ENCODE results near the gene KSR2. TPM values are rescaled to one million over a fixed set of nuclear protein-coding genes. Genes with fewer than 3 reads are reported as not detected.

The KSR2 gene
- polyA plus RNA-seq, 3 donors: 0.88 to 0.98 (median 0.95) TPM

GRCh38 chr12:117506333-117506732, 462.5 kb downstream of the KSR2 start:
- DNase-seq (ENCODE audit: extremely low read depth in 1 of 11, low read depth in 9 of 11, low spot score in 4 of 11): no peak

GRCh38 chr12:117502633-117503032, 466.2 kb downstream of the KSR2 start:
- DNase-seq (ENCODE audit: extremely low read depth in 1 of 11, low read depth in 9 of 11, low spot score in 4 of 11): no peak

GRCh38 chr12:117502233-117502632, 466.6 kb downstream of the KSR2 start:
- no peak for DNase-seq (ENCODE audit: extremely low read depth in 1 of 11, low read depth in 9 of 11, low spot score in 4 of 11)

GRCh38 chr12:117501076-117501869, 467.5 kb downstream of the KSR2 start:
- DNase-seq (ENCODE audit: extremely low read depth in 1 of 11, low read depth in 9 of 11, low spot score in 4 of 11): no peak

- no peak for DNase-seq (ENCODE audit: extremely low read depth in 1 of 11, low read depth in 9 of 11, low spot score in 4 of 11)
Measured at GRCh38 chr12:117499759-117500485, 468.9 kb downstream of the KSR2 start.

- DNase-seq (ENCODE audit: extremely low read depth in 1 of 11, low read depth in 9 of 11, low spot score in 4 of 11): no peak
Measured at GRCh38 chr12:117498880-117499279, 469.9 kb downstream of the KSR2 start.

- no peak for DNase-seq (ENCODE audit: extremely low read depth in 1 of 11, low read depth in 9 of 11, low spot score in 4 of 11)
Measured at GRCh38 chr12:117498256-117498655, 470.5 kb downstream of the KSR2 start.

- no peak for DNase-seq (ENCODE audit: extremely low read depth in 1 of 11, low read depth in 9 of 11, low spot score in 4 of 11)
Measured at GRCh38 chr12:117497407-117497806, 471.4 kb downstream of the KSR2 start.

GRCh38 chr12:117494833-117495655, 473.7 kb downstream of the KSR2 start:
- peak; percentile 53 to 85 (median 77) for DNase-seq (ENCODE audit: extremely low read depth in 1 of 11, low read depth in 9 of 11, low spot score in 4 of 11)

- DNase-seq (ENCODE audit: extremely low read depth in 1 of 11, low read depth in 9 of 11, low spot score in 4 of 11): no peak
Measured at GRCh38 chr12:117491711-117492110, 477.1 kb downstream of the KSR2 start.

- no peak for DNase-seq (ENCODE audit: extremely low read depth in 1 of 11, low read depth in 9 of 11, low spot score in 4 of 11)
Measured at GRCh38 chr12:117490130-117490529, 478.7 kb downstream of the KSR2 start.

GRCh38 chr12:117489671-117490070, 479.1 kb downstream of the KSR2 start:
- DNase-seq (ENCODE audit: extremely low read depth in 1 of 11, low read depth in 9 of 11, low spot score in 4 of 11): no peak

- no peak for DNase-seq (ENCODE audit: extremely low read depth in 1 of 11, low read depth in 9 of 11, low spot score in 4 of 11)
Measured at GRCh38 chr12:117486840-117487659, 481.7 kb downstream of the KSR2 start.

GRCh38 chr12:117485984-117486839, 482.6 kb downstream of the KSR2 start:
- DNase-seq (ENCODE audit: extremely low read depth in 1 of 11, low read depth in 9 of 11, low spot score in 4 of 11): peak in 2 of 11 donors; percentile 33 to 43

- no peak for DNase-seq (ENCODE audit: extremely low read depth in 1 of 11, low read depth in 9 of 11, low spot score in 4 of 11)
Measured at GRCh38 chr12:117484901-117485300, 483.9 kb downstream of the KSR2 start.

GRCh38 chr12:117483501-117483900, 485.3 kb downstream of the KSR2 start:
- DNase-seq (ENCODE audit: extremely low read depth in 1 of 11, low read depth in 9 of 11, low spot score in 4 of 11): no peak

GRCh38 chr12:117481470-117481869, 487.3 kb downstream of the KSR2 start:
- no peak for DNase-seq (ENCODE audit: extremely low read depth in 1 of 11, low read depth in 9 of 11, low spot score in 4 of 11)

- DNase-seq (ENCODE audit: extremely low read depth in 1 of 11, low read depth in 9 of 11, low spot score in 4 of 11): no peak
Measured at GRCh38 chr12:117476341-117476740, 492.4 kb downstream of the KSR2 start.

Measured in renal cortex interstitium (tissue), 11 donors.